Measurements from ENCODE around the gene SH2D4B.
A peak's percentile ranks its signal among the peaks of the same experiment; 100 is the strongest.

SH2D4B gene

GRCh38 chr10:80583685-80584084 lies 46.0 kb downstream of the SH2D4B start:
- TF ChIP-seq CTCF (IDR thresholded peaks at IDR 0.05; ENCODE audit: insufficient read depth, low read depth, low read length, missing control alignments) = no peak
- no peak for DNase-seq (ENCODE audit: low read depth)
- H3K4me3 ChIP-seq (ENCODE audit: low read depth, low read length) = no peak overlapping the region

- TF ChIP-seq CTCF (IDR thresholded peaks at IDR 0.05; ENCODE audit: insufficient read depth, low read depth, low read length, missing control alignments) = no peak
- H3K4me3 ChIP-seq (ENCODE audit: low read depth, low read length) = no peak overlapping the region
- no peak for DNase-seq (ENCODE audit: low read depth)
These were observed 48.1 kb downstream of the SH2D4B start for GRCh38 chr10:80585812-80586211.

GRCh38 chr10:80588546-80588945 lies 50.8 kb downstream of the SH2D4B start:
- no peak overlapping the region for H3K4me3 ChIP-seq (ENCODE audit: low read depth, low read length)
- DNase-seq (ENCODE audit: low read depth) = no peak
- no peak for TF ChIP-seq CTCF (IDR thresholded peaks at IDR 0.05; ENCODE audit: insufficient read depth, low read depth, low read length, missing control alignments)

GRCh38 chr10:80589726-80590373 lies 52.1 kb downstream of the SH2D4B start:
- H3K4me3 ChIP-seq (ENCODE audit: low read depth, low read length) = no peak overlapping the region
- peak; percentile 77 for DNase-seq (ENCODE audit: low read depth)
- no peak for TF ChIP-seq CTCF (IDR thresholded peaks at IDR 0.05; ENCODE audit: insufficient read depth, low read depth, low read length, missing control alignments)

GRCh38 chr10:80590585-80591125 lies 53.0 kb downstream of the SH2D4B start:
- TF ChIP-seq CTCF (IDR thresholded peaks at IDR 0.05; ENCODE audit: insufficient read depth, low read depth, low read length, missing control alignments) = no peak

GRCh38 chr10:80596391-80597257 lies 58.9 kb downstream of the SH2D4B start:
- TF ChIP-seq CTCF (IDR thresholded peaks at IDR 0.05; ENCODE audit: insufficient read depth, low read depth, low read length, missing control alignments) = peak; percentile 88
- no peak overlapping the region for H3K4me3 ChIP-seq (ENCODE audit: low read depth, low read length)
- DNase-seq (ENCODE audit: low read depth) = peak; percentile 72

More at GRCh38 chr10:80590585-80591125, 53.0 kb downstream of the SH2D4B start:
- DNase-seq (ENCODE audit: low read depth) = no peak
- H3K4me3 ChIP-seq (ENCODE audit: low read depth, low read length) = no peak overlapping the region

Measured in GM12865 (cell line).